Mesendoderm (in vitro differentiated cells): ENCODE measurements around the gene HGF.

Experiments
- DNase-seq: peaks from one replicate; pipeline ENCODE4 v3.0.0; 2013
- H2AK5ac ChIP-seq: 2 replicates; pipeline ENCODE4 v1.6.1; 2013; ENCODE audit warnings: low read length, inconsistent platforms
- H2BK120ac ChIP-seq: 2 replicates; pipeline ENCODE4 v1.6.1; 2013; ENCODE audit warnings: low read depth, mild to moderate bottlenecking, low read length, moderate library complexity, mixed read lengths
- H2BK15ac ChIP-seq: replicated peaks from 2 replicates; pipeline ENCODE4 v1.6.1; 2013; ENCODE audit warnings: low read depth, mild to moderate bottlenecking, moderate library complexity
- H2BK5ac ChIP-seq: 2 replicates; pipeline ENCODE4 v1.6.1; 2013; ENCODE audit warnings: low read length, inconsistent platforms
- H3K18ac ChIP-seq: 2 replicates; pipeline ENCODE4 v1.6.1; 2013; ENCODE audit warnings: mild to moderate bottlenecking, low read length, mixed read lengths
- H3K23ac ChIP-seq: one replicate; pipeline ENCODE4 v1.6.1; 2013; ENCODE audit warnings: low read length
- H3K27ac ChIP-seq: 2 replicates; pipeline ENCODE4 v1.5.1; 2013; ENCODE audit warnings: low read depth, mild to moderate bottlenecking, inconsistent platforms, low read length, moderate library complexity
- H3K27me3 ChIP-seq: 2 replicates; pipeline ENCODE4 v1.6.1; 2013; ENCODE audit warnings: low read length, control low read depth, mild to moderate bottlenecking, inconsistent platforms; ENCODE audit not compliant: insufficient read depth, poor library complexity
- H3K36me3 ChIP-seq: 2 replicates; pipeline ENCODE4 v1.6.1; 2013; ENCODE audit warnings: low read length, inconsistent platforms; ENCODE audit not compliant: control insufficient read depth, insufficient read depth
- H3K4ac ChIP-seq: one replicate; pipeline ENCODE4 v1.6.1; 2013; ENCODE audit warnings: low read depth, mild to moderate bottlenecking, low read length, moderate library complexity
- H3K4me1 ChIP-seq: 2 replicates; pipeline ENCODE4 v1.6.1; 2013; ENCODE audit warnings: low read depth, low read length, inconsistent platforms; ENCODE audit not compliant: control insufficient read depth
- H3K4me2 ChIP-seq: 2 replicates; pipeline ENCODE4 v1.6.1; 2013; ENCODE audit warnings: low read length
- H3K4me3 ChIP-seq: 2 replicates; pipeline ENCODE4 v1.5.1; 2013; ENCODE audit warnings: mild to moderate bottlenecking, low read length
- H3K56ac ChIP-seq: one replicate; pipeline ENCODE4 v1.6.1; 2013; ENCODE audit warnings: low read length
- H3K79me1 ChIP-seq: 2 replicates; pipeline ENCODE4 v1.6.1; 2013; ENCODE audit warnings: low read length, inconsistent platforms
- H3K79me2 ChIP-seq: 2 replicates; pipeline ENCODE4 v1.6.1; 2013; ENCODE audit warnings: mild to moderate bottlenecking, low read length; ENCODE audit not compliant: control insufficient read depth, insufficient read depth
- H3K9ac ChIP-seq: 2 replicates; pipeline ENCODE4 v1.6.1; 2013; ENCODE audit warnings: low read length, inconsistent platforms
- H4K5ac ChIP-seq: one replicate; pipeline ENCODE4 v1.6.1; 2013; ENCODE audit warnings: low read length
- H4K8ac ChIP-seq: one replicate; pipeline ENCODE4 v1.6.1; 2013; ENCODE audit warnings: low read depth, mild to moderate bottlenecking, control low read depth, low read length, moderate library complexity
- WGBS: extraction: QIAGEN DNeasy Blood & Tissue Kit; methylation state at CpG from one replicate; pipeline ENCODE4 v1.1.7; 2013; ENCODE audit warnings: low lambda C conversion rate, missing lambda C conversion rate; ENCODE audit not compliant: insufficient coverage; ENCODE audit errors: extremely low coverage; 5-methylcytosine and 5-hydroxymethylcytosine counted together

Gene HGF

GRCh38 chr7:81721437-81721836 lies 48.4 kb downstream of the HGF start:
- no peak overlapping the region for H2BK5ac ChIP-seq
- H2AK5ac ChIP-seq: no peak overlapping the region
- H3K4ac ChIP-seq: no peak overlapping the region
- no peak overlapping the region for H2BK120ac ChIP-seq
- H2BK15ac ChIP-seq: no peak overlapping the region
- H3K23ac ChIP-seq: no peak overlapping the region
- H3K79me1 ChIP-seq: no peaks in the 10 kb centered on the region
- no peak overlapping the region for H3K4me3 ChIP-seq
- DNase-seq: no peak
- H3K9ac ChIP-seq: no peak overlapping the region
- no peaks in the 10 kb centered on the region for H3K4me1 ChIP-seq
- H3K27me3 ChIP-seq: no peaks in the 10 kb centered on the region
- no peak overlapping the region for H3K27ac ChIP-seq
- H4K8ac ChIP-seq: no peak overlapping the region
- WGBS: no CpG with 5 or more reads among the region's 2 CpGs
- H3K4me2 ChIP-seq: no peak overlapping the region
- no peaks in the 10 kb centered on the region for H3K79me2 ChIP-seq
- no peak overlapping the region for H3K18ac ChIP-seq
- no peak overlapping the region for H4K5ac ChIP-seq
- H3K56ac ChIP-seq: no peak overlapping the region
- no peaks in the 10 kb centered on the region for H3K36me3 ChIP-seq

- Histone ChIP-seq H2BK15ac (no peak overlapping the region), H3K4me1 (no peaks in the 10 kb centered on the region), H3K4ac (no peak overlapping the region), H3K18ac (no peak overlapping the region), H2AK5ac (no peak overlapping the region), H3K79me1 (no peaks in the 10 kb centered on the region), H3K27ac (no peak overlapping the region), H3K56ac (no peak overlapping the region), H2BK5ac (no peak overlapping the region), H4K8ac (no peak overlapping the region), H3K9ac (no peak overlapping the region), H3K4me2 (no peak overlapping the region), H3K23ac (no peak overlapping the region), H3K79me2 (no peaks in the 10 kb centered on the region), H4K5ac (no peak overlapping the region), H3K36me3 (no peaks in the 10 kb centered on the region), H3K4me3 (no peak overlapping the region), H2BK120ac (no peak overlapping the region), H3K27me3 (no peaks in the 10 kb centered on the region)
- no peak for DNase-seq
Observed at GRCh38 chr7:81719865-81720264, 50.0 kb downstream of the HGF start.

- no peak overlapping the region for H4K8ac ChIP-seq
- no peaks in the 10 kb centered on the region for H3K79me1 ChIP-seq
- H2AK5ac ChIP-seq: no peak overlapping the region
- no peak overlapping the region for H3K56ac ChIP-seq
- H4K5ac ChIP-seq: no peak overlapping the region
- WGBS: no CpG with 5 or more reads among the region's 5 CpGs
- no peak overlapping the region for H3K4me3 ChIP-seq
- no peak overlapping the region for H3K18ac ChIP-seq
- no peaks in the 10 kb centered on the region for H3K27me3 ChIP-seq
- H3K4me1 ChIP-seq: no peaks in the 10 kb centered on the region
- H2BK120ac ChIP-seq: no peak overlapping the region
- H2BK5ac ChIP-seq: no peak overlapping the region
- H3K23ac ChIP-seq: no peak overlapping the region
- no peaks in the 10 kb centered on the region for H3K36me3 ChIP-seq
- no peak overlapping the region for H3K9ac ChIP-seq
- no peak overlapping the region for H3K27ac ChIP-seq
- H3K4ac ChIP-seq: no peak overlapping the region
- H3K79me2 ChIP-seq: no peaks in the 10 kb centered on the region
- DNase-seq: peak; percentile 40
- H3K4me2 ChIP-seq: no peak overlapping the region
- H2BK15ac ChIP-seq: no peak overlapping the region
Observed at GRCh38 chr7:81715984-81716588, 53.8 kb downstream of the HGF start.

- Histone ChIP-seq H4K5ac (no peak overlapping the region), H3K36me3 (no peaks in the 10 kb centered on the region), H3K4me1 (no peaks in the 10 kb centered on the region), H3K27me3 (no peaks in the 10 kb centered on the region), H3K18ac (no peak overlapping the region), H3K9ac (no peak overlapping the region), H3K23ac (no peak overlapping the region), H3K56ac (no peak overlapping the region), H4K8ac (no peak overlapping the region), H3K4ac (no peak overlapping the region), H3K79me1 (no peaks in the 10 kb centered on the region), H2AK5ac (no peak overlapping the region), H3K27ac (no peak overlapping the region), H2BK15ac (no peak overlapping the region), H3K4me2 (no peak overlapping the region), H2BK5ac (no peak overlapping the region), H3K79me2 (no peaks in the 10 kb centered on the region), H3K4me3 (no peak overlapping the region), H2BK120ac (no peak overlapping the region)
- DNase-seq: no peak
- no CpG with 5 or more reads among the region's 1 CpG for WGBS
Observed at GRCh38 chr7:81714306-81714705, 55.5 kb downstream of the HGF start.

- no peak overlapping the region for H4K5ac ChIP-seq
- WGBS: no CpG with 5 or more reads among the region's 1 CpG
Observed at GRCh38 chr7:81710751-81711150, 59.1 kb downstream of the HGF start.

GRCh38 chr7:81709836-81710235 lies 60.0 kb downstream of the HGF start:
- no peaks in the 10 kb centered on the region for H3K4me1 ChIP-seq
- H4K5ac ChIP-seq: no peak overlapping the region
- H2AK5ac ChIP-seq: no peak overlapping the region
- H3K27me3 ChIP-seq: no peaks in the 10 kb centered on the region
- no peak overlapping the region for H3K27ac ChIP-seq
- no peaks in the 10 kb centered on the region for H3K79me1 ChIP-seq
- no peak overlapping the region for H3K9ac ChIP-seq
- no peak overlapping the region for H3K4me3 ChIP-seq
- no peak overlapping the region for H3K23ac ChIP-seq
- H2BK5ac ChIP-seq: no peak overlapping the region
- peak overlapping the region; percentile 60 for H3K18ac ChIP-seq
- DNase-seq: no peak
- H3K4me2 ChIP-seq: no peak overlapping the region
- H3K36me3 ChIP-seq: no peaks in the 10 kb centered on the region
- H2BK120ac ChIP-seq: no peak overlapping the region
- H3K56ac ChIP-seq: no peak overlapping the region
- no peak overlapping the region for H2BK15ac ChIP-seq
- WGBS: no CpG with 5 or more reads among the region's 5 CpGs
- no peaks in the 10 kb centered on the region for H3K79me2 ChIP-seq
- H4K8ac ChIP-seq: no peak overlapping the region
- H3K4ac ChIP-seq: no peak overlapping the region

More at GRCh38 chr7:81710751-81711150, 59.1 kb downstream of the HGF start:
- Histone ChIP-seq H3K27ac (no peak overlapping the region), H3K23ac (no peak overlapping the region), H3K4ac (no peak overlapping the region), H3K4me1 (no peaks in the 10 kb centered on the region), H2BK5ac (no peak overlapping the region), H3K18ac (no peak overlapping the region), H3K36me3 (no peaks in the 10 kb centered on the region), H2AK5ac (no peak overlapping the region), H3K79me1 (no peaks in the 10 kb centered on the region), H4K8ac (no peak overlapping the region), H2BK15ac (no peak overlapping the region), H3K79me2 (no peaks in the 10 kb centered on the region), H3K4me3 (no peak overlapping the region), H3K9ac (no peak overlapping the region), H3K27me3 (no peaks in the 10 kb centered on the region), H3K4me2 (no peak overlapping the region), H3K56ac (no peak overlapping the region), H2BK120ac (no peak overlapping the region)
- DNase-seq: peak; percentile 45
